Transverse colon (tissue), 4 donors: ENCODE results near the gene DYRK1B.

Experiments used
- CTCF ChIP-seq, 5 experiments: fragments of 200-600 bp in 3 of 5; fragments of 450-650 bp in 2 of 5; sonication (generic) in 3 of 5; IDR thresholded peaks; 1 replicate in 2 of 5; 2 replicates in 3 of 5; pipeline ENCODE4 v1.5.1; 2016 to 2017; ENCODE audit warnings: antibody characterized with exemption in 5 of 5, inconsistent platforms in 3 of 5, mild to moderate bottlenecking in 2 of 5, moderate library complexity in 1 of 5
- EP300 ChIP-seq: sonication (generic); formaldehyde crosslinking; IDR thresholded peaks from one replicate; pipeline ENCODE4 v1.6.1; 2017; ENCODE audit warnings: antibody characterized with exemption, low read depth
- POLR2A ChIP-seq: fragments of 450-650 bp; IDR thresholded peaks from one replicate; pipeline ENCODE4 v1.6.1; 2016; ENCODE audit warnings: antibody characterized with exemption, mild to moderate bottlenecking, moderate library complexity
- POLR2AphosphoS5 ChIP-seq, 3 donors: sonication (generic); formaldehyde crosslinking; IDR thresholded peaks; one replicate each; pipeline ENCODE4 v1.6.1; 2016; ENCODE audit warnings: antibody characterized with exemption in 3 of 3

GRCh38 chr19:39833464-39834286 is at the start of gene DYRK1B:
- TF ChIP-seq CTCF (IDR thresholded peaks at IDR 0.05) (no peak), EP300 (no peak), POLR2AphosphoS5 (IDR thresholded peaks at IDR 0.05) (peak in 2 of 3 donors; percentile 40 to 53), POLR2A (peak; percentile 42)
